ENCODE data around the gene NAGPA. TPM values are rescaled to one million over a fixed set of nuclear protein-coding genes. Genes with fewer than 3 reads are reported as not detected.

Gene NAGPA
- total and polyA plus RNA-seq, 2 of the 8 experiments (the other 6 are each of a cell fraction or from before 2014, with no cell fraction given) = 10.1 to 13.2 TPM

DNA sequence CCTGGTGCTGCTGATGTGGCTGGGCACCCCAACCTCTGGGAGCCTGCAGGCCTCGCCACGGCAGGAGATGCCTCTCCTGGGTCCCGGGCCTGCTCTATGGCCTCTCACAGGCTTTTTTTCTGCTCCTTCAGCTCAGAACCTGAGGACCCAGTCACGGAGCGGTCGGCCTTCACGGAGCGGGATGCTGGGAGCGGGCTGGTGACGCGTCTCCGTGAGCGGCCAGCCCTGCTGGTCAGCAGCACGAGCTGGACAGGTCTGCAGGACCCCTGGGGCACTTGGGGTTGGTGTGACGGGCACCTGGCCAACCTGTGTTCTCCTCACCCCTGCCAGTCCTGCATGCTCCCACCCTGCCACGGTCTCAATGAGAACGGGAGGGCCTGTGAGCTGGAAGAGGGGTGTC, 44.9 kb upstream of the NAGPA start:
- Histone ChIP-seq H2AK5ac (ENCODE audit: low read depth, low read length) (no peak overlapping the region), H3K27ac (ENCODE audit: low read depth, low read length) (no peak overlapping the region), H3K79me2 (ENCODE audit: control insufficient read depth in 1 of 2, insufficient read depth in 2 of 2, low read length in 2 of 2) (peaks cover 0 to 6% of the 10 kb centered on the region in 2 experiments; a peak in 2 of 4 replicates), H2AFZ (ENCODE audit: low read length) (no peak overlapping the region), H3K4ac (replicated peaks; ENCODE audit: insufficient read length, low read depth, low read length) (no peak overlapping the region), H3K9me3 (ENCODE audit: insufficient read depth in 2 of 2, low read depth in 1 of 2, low read length in 1 of 2) (no peaks in the 10 kb centered on the region), H2BK20ac (ENCODE audit: low read length) (no peak overlapping the region), H2BK12ac (ENCODE audit: low read depth, low read length) (no peak overlapping the region), H3K27me3 (replicated peaks in 1 of 4; ENCODE audit: control insufficient read depth in 3 of 4, extremely low read depth in 1 of 4, insufficient read depth in 3 of 4, low read length in 3 of 4) (no peaks in the 10 kb centered on the region), H3K4me2 (ENCODE audit: insufficient read depth in 1 of 2, low read depth in 2 of 2, low read length in 2 of 2) (no peak overlapping the region), H4K8ac (ENCODE audit: extremely low read depth, insufficient read depth, low read length) (no peak overlapping the region), H2BK5ac (ENCODE audit: low read depth, low read length) (no peak overlapping the region), H3K4me1 (replicated peaks in 1 of 4; ENCODE audit: control insufficient read depth in 3 of 4, insufficient read depth in 4 of 4, low read length in 3 of 4) (no peaks in the 10 kb centered on the region), H2BK120ac (replicated peaks; ENCODE audit: low read depth, low read length) (no peak overlapping the region), H4K20me1 (replicated peaks in 1 of 2; ENCODE audit: control insufficient read depth in 1 of 2, insufficient read depth in 2 of 2, low read length in 2 of 2) (no peaks in the 10 kb centered on the region), H3K18ac (ENCODE audit: extremely low read depth, low read length) (no peak overlapping the region), H3K14ac (ENCODE audit: insufficient read length) (no peak overlapping the region), H4K5ac (ENCODE audit: insufficient read length, low read depth, low read length) (no peak overlapping the region), H2BK15ac (ENCODE audit: low read length) (no peak overlapping the region), H4K91ac (replicated peaks; ENCODE audit: insufficient read length, low read length) (no peak overlapping the region), H3K23me2 (ENCODE audit: low read depth, low read length) (no peaks in the 10 kb centered on the region), H3K56ac (replicated peaks; ENCODE audit: insufficient read length, low read depth, low read length) (no peak overlapping the region), H3K23ac (ENCODE audit: insufficient read length) (no peak overlapping the region), H3K36me3 (ENCODE audit: control insufficient read depth in 2 of 4, insufficient read depth in 4 of 4, low read length in 3 of 4) (peaks cover 0 to 31% (median 17%) of the 10 kb centered on the region in 4 experiments; a peak in 7 of 8 replicates), H3K4me3 (ENCODE audit: extremely low read depth in 1 of 4, insufficient read depth in 2 of 4, low read depth in 3 of 4, low read length in 4 of 4) (no peak overlapping the region), H3K9ac (replicated peaks in 1 of 4; ENCODE audit: extremely low read depth in 1 of 4, low read depth in 3 of 4, low read length in 3 of 4) (no peak overlapping the region), H3K79me1 (ENCODE audit: low read depth, low read length) (no peaks in the 10 kb centered on the region)
- TF ChIP-seq, protein P1, sequence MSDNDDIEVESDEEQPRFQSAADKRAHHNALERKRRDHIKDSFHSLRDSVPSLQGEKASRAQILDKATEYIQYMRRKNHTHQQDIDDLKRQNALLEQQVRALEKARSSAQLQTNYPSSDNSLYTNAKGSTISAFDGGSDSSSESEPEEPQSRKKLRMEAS (IDR thresholded peaks at IDR 0.05) = no peak
- TF ChIP-seq RXRA (IDR thresholded peaks at IDR 0.05; ENCODE audit: insufficient read depth, low read depth, low read length) (no peak), FOSL1 (IDR thresholded peaks at IDR 0.05; ENCODE audit: insufficient read depth, low read depth, low read length) (no peak), TEAD4 (IDR thresholded peaks at IDR 0.05; ENCODE audit: low read depth, low read length) (no peak)
- ChIA-PET CTCF (ENCODE audit: partially characterized antibody) (interaction anchor here (1.4 to 27.9 kb wide), 2 partner anchors 14 to 25 kb away, joined by 3 to 625 read pairs; partner anchors contain the start of gene C16orf89), POLR2A (ENCODE audit: partially characterized antibody) (interaction anchor here (0.9 to 1.8 kb wide), 4 partner anchors 10 to 91 kb away, joined by 3 to 5 read pairs (median 4); no protein-coding TSS in a partner anchor)
- DNase-seq (ENCODE audit: low read depth in 1 of 2, low spot score in 2 of 2) (no peak), FAIRE-seq (no peak)
- WGBS, 2 experiments (ENCODE audit: extremely low coverage in 1 of 2, insufficient coverage in 1 of 2, insufficient read length in 1 of 2, insufficient replicate concordance in 2 of 2, low coverage in 1 of 2, low lambda C conversion rate in 2 of 2, missing lambda C conversion rate in 1 of 2) = 95% methylated on average over 17 of the region's 17 CpGs; no CpG with 5 or more reads in 1 of the 2 experiments

All from H1 (cell line).